NCI-H345 (cell line): ENCODE results near the gene ATP5MC2.
"Not testable (repeated sequence)": the region's sequence is repeated elsewhere in the genome, so short reads cannot be mapped to it uniquely, and the experiment has no call there.

ENCODE experiments used
- DNase-seq: peaks from one replicate; lab custom pipeline; 2025; lab: John Stamatoyannopoulos, UW

ATP5MC2 gene

GRCh38 chr12:53646300-53646699 is 29.6 kb downstream of the ATP5MC2 start:
- DNase-seq = not testable (repeated sequence)

- no peak for DNase-seq
Observed at GRCh38 chr12:53645165-53645564, 30.7 kb downstream of the ATP5MC2 start.

- DNase-seq = no peak
Observed at GRCh38 chr12:53644133-53644532, 31.8 kb downstream of the ATP5MC2 start.

- DNase-seq = no peak
Observed at GRCh38 chr12:53643232-53643979, 32.5 kb downstream of the ATP5MC2 start.

- no peak for DNase-seq
Observed at GRCh38 chr12:53638057-53638456, 37.8 kb downstream of the ATP5MC2 start.

GRCh38 chr12:53636641-53637040 is 39.2 kb downstream of the ATP5MC2 start:
- DNase-seq = no peak

- DNase-seq = not testable (repeated sequence)
Observed at GRCh38 chr12:53635708-53636107, 40.2 kb downstream of the ATP5MC2 start.

- no peak for DNase-seq
Observed at GRCh38 chr12:53631721-53632120, 44.2 kb downstream of the ATP5MC2 start.

- no peak for DNase-seq
Observed at GRCh38 chr12:53627919-53628318, 48.0 kb downstream of the ATP5MC2 start.

- no peak for DNase-seq
Observed at GRCh38 chr12:53626702-53627169, 49.1 kb downstream of the ATP5MC2 start.

GRCh38 chr12:53625946-53626701 is 49.8 kb downstream of the ATP5MC2 start, which contains the start of gene ATF7:
ATF7 (minus strand) TSS chr12:53626382; CDS start chr12:53601000, 25,382 bp downstream.
- peak; percentile 98 for DNase-seq

GRCh38 chr12:53625373-53625945 is 50.4 kb downstream of the ATP5MC2 start:
- DNase-seq = no peak

GRCh38 chr12:53624956-53625355 is 50.9 kb downstream of the ATP5MC2 start:
- no peak for DNase-seq

GRCh38 chr12:53624458-53624857 is 51.4 kb downstream of the ATP5MC2 start:
- DNase-seq = no peak

GRCh38 chr12:53623548-53624385 is 52.1 kb downstream of the ATP5MC2 start:
- DNase-seq = no peak

- no peak for DNase-seq
Observed at GRCh38 chr12:53622724-53623123, 53.2 kb downstream of the ATP5MC2 start.

- DNase-seq = no peak
Observed at GRCh38 chr12:53618275-53618674, 57.6 kb downstream of the ATP5MC2 start.

GRCh38 chr12:53617700-53618099 is 58.2 kb downstream of the ATP5MC2 start:
- DNase-seq = no peak

GRCh38 chr12:53616950-53617349 is 58.9 kb downstream of the ATP5MC2 start:
- no peak for DNase-seq
